ENCODE data around the gene TNNI2.

TNNI2 gene

DNA sequence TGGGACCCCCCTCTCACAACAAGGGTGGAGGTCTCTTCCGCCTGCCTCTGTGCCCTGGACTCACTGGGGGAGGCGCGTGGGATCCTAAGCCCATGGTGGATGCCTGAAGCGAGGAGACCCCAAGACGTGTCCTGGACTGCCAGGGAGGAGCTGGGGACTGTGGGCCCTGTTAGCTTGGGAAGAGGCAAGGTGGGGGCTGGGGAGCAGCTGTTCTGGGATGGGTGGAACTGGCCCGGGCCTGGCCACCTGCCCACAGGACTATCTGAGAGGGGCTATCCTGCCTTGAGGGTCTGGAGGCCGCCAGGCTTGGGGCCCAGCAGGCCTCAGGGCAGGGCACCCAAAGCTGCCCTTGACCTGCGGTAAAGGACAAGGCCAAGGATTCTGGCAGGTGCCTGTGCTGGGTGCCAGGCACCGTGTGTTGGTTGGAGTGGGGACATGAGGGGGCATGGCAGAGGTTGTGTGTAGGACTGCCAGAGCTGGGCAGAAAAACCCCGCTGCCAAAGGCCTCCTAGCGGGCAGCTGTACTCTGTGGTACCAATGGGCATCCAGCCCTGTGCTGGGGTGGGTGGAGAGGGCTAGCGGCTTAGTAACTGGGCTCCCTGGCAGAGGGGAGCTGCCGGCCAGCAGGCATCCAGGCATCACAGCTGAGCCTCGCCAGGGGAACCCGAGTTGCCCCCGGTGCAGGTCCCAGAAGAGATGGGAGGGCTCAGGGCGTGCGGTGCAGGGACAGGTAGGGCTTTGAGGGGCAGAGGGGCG is 14.8 kb downstream of the TNNI2 start:
- Histone ChIP-seq H3K36me3 (ENCODE audit: control insufficient read depth, insufficient read depth, low read length) (no peaks in the 10 kb centered on the region), H3K9ac (no peak overlapping the region), H3K4me2 (ENCODE audit: low read length) (no peak overlapping the region), H3K27me3 (ENCODE audit: control insufficient read depth, insufficient read depth, low read length) (no peaks in the 10 kb centered on the region), H3K27ac (no peak overlapping the region), H2AFZ (no peak overlapping the region), H3K4me1 (no peaks in the 10 kb centered on the region), H3K9me3 (ENCODE audit: control insufficient read depth, low read length) (no peaks in the 10 kb centered on the region), H3K79me2 (no peaks in the 10 kb centered on the region), H3K4me3 (ENCODE audit: low read depth, low read length) (no peak overlapping the region)
- TF ChIP-seq, protein P1, sequence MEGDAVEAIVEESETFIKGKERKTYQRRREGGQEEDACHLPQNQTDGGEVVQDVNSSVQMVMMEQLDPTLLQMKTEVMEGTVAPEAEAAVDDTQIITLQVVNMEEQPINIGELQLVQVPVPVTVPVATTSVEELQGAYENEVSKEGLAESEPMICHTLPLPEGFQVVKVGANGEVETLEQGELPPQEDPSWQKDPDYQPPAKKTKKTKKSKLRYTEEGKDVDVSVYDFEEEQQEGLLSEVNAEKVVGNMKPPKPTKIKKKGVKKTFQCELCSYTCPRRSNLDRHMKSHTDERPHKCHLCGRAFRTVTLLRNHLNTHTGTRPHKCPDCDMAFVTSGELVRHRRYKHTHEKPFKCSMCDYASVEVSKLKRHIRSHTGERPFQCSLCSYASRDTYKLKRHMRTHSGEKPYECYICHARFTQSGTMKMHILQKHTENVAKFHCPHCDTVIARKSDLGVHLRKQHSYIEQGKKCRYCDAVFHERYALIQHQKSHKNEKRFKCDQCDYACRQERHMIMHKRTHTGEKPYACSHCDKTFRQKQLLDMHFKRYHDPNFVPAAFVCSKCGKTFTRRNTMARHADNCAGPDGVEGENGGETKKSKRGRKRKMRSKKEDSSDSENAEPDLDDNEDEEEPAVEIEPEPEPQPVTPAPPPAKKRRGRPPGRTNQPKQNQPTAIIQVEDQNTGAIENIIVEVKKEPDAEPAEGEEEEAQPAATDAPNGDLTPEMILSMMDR (IDR thresholded peaks at IDR 0.05) = no peak

GRCh38 chr11:1854132-1854948 is 15.6 kb downstream of the TNNI2 start:
- H3K9ac ChIP-seq = no peak overlapping the region
- no peak overlapping the region for H3K27ac ChIP-seq
- TF ChIP-seq, protein P1 (IDR thresholded peaks at IDR 0.05) = no peak
- no peaks in the 10 kb centered on the region for H3K79me2 ChIP-seq
- no peaks in the 10 kb centered on the region for H3K9me3 ChIP-seq (ENCODE audit: control insufficient read depth, low read length)
- no peaks in the 10 kb centered on the region for H3K4me1 ChIP-seq
- no peak overlapping the region for H3K4me3 ChIP-seq (ENCODE audit: low read depth, low read length)
- H3K36me3 ChIP-seq (ENCODE audit: control insufficient read depth, insufficient read depth, low read length) = no peaks in the 10 kb centered on the region
- H3K27me3 ChIP-seq (ENCODE audit: control insufficient read depth, insufficient read depth, low read length) = no peaks in the 10 kb centered on the region
- no peak overlapping the region for H3K4me2 ChIP-seq (ENCODE audit: low read length)
- H2AFZ ChIP-seq = no peak overlapping the region

GRCh38 chr11:1854949-1855885 is 16.4 kb downstream of the TNNI2 start:
- Histone ChIP-seq H3K4me1 (no peaks in the 10 kb centered on the region), H3K4me2 (ENCODE audit: low read length) (no peak overlapping the region), H3K4me3 (ENCODE audit: low read depth, low read length) (no peak overlapping the region), H3K79me2 (no peaks in the 10 kb centered on the region), H2AFZ (no peak overlapping the region), H3K9ac (no peak overlapping the region), H3K9me3 (ENCODE audit: control insufficient read depth, low read length) (no peaks in the 10 kb centered on the region), H3K36me3 (ENCODE audit: control insufficient read depth, insufficient read depth, low read length) (no peaks in the 10 kb centered on the region), H3K27ac (no peak overlapping the region), H3K27me3 (ENCODE audit: control insufficient read depth, insufficient read depth, low read length) (no peaks in the 10 kb centered on the region)
- TF ChIP-seq, protein P1 (IDR thresholded peaks at IDR 0.05) = no peak

DNA sequence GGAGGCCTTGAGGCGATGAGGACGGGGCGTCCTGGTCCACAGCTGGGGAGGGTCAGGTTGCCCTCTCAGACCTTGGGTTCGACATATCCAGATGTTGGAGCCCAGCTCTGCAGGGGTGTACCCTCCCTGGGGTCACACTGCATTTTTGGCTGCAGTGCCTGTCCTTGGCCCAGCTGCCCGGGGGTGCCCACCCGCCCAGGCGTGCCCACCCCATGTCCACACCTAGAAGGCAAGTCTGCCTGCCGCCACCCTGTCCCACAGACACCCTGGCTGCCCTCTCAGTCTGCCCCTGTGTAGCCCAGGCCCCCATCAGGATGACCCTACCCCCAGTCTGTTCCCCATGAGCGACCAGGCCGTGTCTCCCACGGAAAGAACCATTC is 17.1 kb downstream of the TNNI2 start:
- H3K9me3 ChIP-seq (ENCODE audit: control insufficient read depth, low read length) = no peaks in the 10 kb centered on the region
- H2AFZ ChIP-seq = no peak overlapping the region
- no peaks in the 10 kb centered on the region for H3K36me3 ChIP-seq (ENCODE audit: control insufficient read depth, insufficient read depth, low read length)
- H3K27ac ChIP-seq = no peak overlapping the region
- H3K4me2 ChIP-seq (ENCODE audit: low read length) = no peak overlapping the region
- no peaks in the 10 kb centered on the region for H3K4me1 ChIP-seq
- no peak overlapping the region for H3K4me3 ChIP-seq (ENCODE audit: low read depth, low read length)
- no peaks in the 10 kb centered on the region for H3K27me3 ChIP-seq (ENCODE audit: control insufficient read depth, insufficient read depth, low read length)
- TF ChIP-seq, protein P1 (IDR thresholded peaks at IDR 0.05) = no peak
- H3K9ac ChIP-seq = no peak overlapping the region
- H3K79me2 ChIP-seq = no peaks in the 10 kb centered on the region
